ENCODE data around the gene OR10K1.

GRCh38 chr1:158426137-158426536 lies 35.5 kb upstream of the OR10K1 start, which contains the start of gene OR10K2:
- TF ChIP-seq POLR2A (IDR thresholded peaks at IDR 0.05) (no peak), CTCF (IDR thresholded peaks at IDR 0.05) (no peak), POLR2AphosphoS5 (IDR thresholded peaks at IDR 0.05) (no peak), EP300 (IDR thresholded peaks at IDR 0.05; ENCODE audit: low read depth) (no peak)

All from transverse colon (tissue), 4 donors.